ENCODE results near the gene AKAP6. TPM values are rescaled to one million over a fixed set of nuclear protein-coding genes. Genes with fewer than 3 reads are reported as not detected.
"Not testable (repeated sequence)": the region's sequence is repeated elsewhere in the genome, so short reads cannot be mapped to it uniquely, and the experiment has no call there.

The AKAP6 gene
- polyA plus RNA-seq, 6 donors from 2014 or later: 1.6 to 12.4 (median 6.5) TPM

DNA sequence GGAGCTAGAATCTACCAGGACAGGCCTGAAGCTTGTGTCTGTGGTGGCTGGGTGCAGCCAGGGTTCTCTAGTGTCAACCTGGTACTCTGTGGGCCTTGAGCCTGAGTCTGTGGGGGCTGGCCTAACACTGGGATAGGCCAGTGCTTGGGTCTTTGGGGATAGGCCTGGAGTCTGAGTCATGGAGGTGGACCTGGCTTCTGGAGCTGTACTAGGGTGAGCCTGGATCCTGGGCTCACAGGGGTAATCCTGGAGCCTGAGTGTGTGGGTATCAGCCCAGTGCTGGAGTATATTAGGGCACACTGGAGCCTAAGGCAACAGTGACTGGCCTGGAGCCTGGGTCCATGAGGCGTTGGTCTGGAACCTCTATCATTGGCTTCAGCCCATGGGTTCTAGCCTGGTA is 427.1 kb downstream of the AKAP6 start:
- H3K36me3 Mint-ChIP-seq: peaks cover 29 to 32% of the 10 kb centered on the region in 2 donors
- no peaks in the 10 kb centered on the region for H3K4me1 Mint-ChIP-seq
- no peak overlapping the region for H3K4me3 Mint-ChIP-seq
- H3K9me3 Mint-ChIP-seq: peaks cover 13 to 36% (median 20%) of the 10 kb centered on the region in 7 donors
- DNase-seq: no peak
- H3K27ac Mint-ChIP-seq: no peak overlapping the region
- no peaks in the 10 kb centered on the region for H3K27me3 Mint-ChIP-seq
- no peak for ATAC-seq (ENCODE audit: low read depth in 2 of 2)

GRCh38 chr14:32756775-32757174 is 427.7 kb downstream of the AKAP6 start:
- H3K4me1 Mint-ChIP-seq: no peaks in the 10 kb centered on the region
- H3K27ac Mint-ChIP-seq: no peak overlapping the region
- peaks cover 13 to 36% (median 20%) of the 10 kb centered on the region in 7 donors for H3K9me3 Mint-ChIP-seq
- H3K4me3 Mint-ChIP-seq: no peak overlapping the region
- DNase-seq (no peak), ATAC-seq (ENCODE audit: low read depth in 2 of 2) (no peak)
- H3K27me3 Mint-ChIP-seq: no peaks in the 10 kb centered on the region
- H3K36me3 Mint-ChIP-seq: peaks cover 27 to 29% of the 10 kb centered on the region in 2 donors

DNA sequence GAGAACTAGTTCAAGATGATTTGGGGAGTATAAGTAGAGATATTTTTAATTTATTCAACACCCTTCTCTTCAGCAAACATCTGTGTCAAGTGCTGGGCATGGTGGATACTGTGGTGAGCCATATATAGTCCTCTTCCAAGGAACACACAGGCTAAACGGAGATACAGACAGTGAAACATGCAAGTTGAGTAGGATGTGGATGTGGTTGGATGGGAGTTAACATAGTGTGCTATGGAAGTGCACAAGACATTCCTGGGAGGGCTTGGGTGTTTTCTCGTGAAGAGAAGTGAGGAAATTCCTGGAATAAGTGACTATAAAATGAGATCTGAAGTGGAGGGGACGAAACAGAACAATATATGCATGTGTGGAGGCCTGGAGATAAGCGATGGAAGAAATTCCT is 428.5 kb downstream of the AKAP6 start:
- peaks cover 21 to 29% of the 10 kb centered on the region in 2 donors for H3K36me3 Mint-ChIP-seq
- ATAC-seq (ENCODE audit: low read depth in 2 of 2) (no peak), DNase-seq (no peak)
- no peaks in the 10 kb centered on the region for H3K4me1 Mint-ChIP-seq
- no peak overlapping the region for H3K4me3 Mint-ChIP-seq
- peaks cover 13 to 36% (median 18%) of the 10 kb centered on the region in 7 donors for H3K9me3 Mint-ChIP-seq
- H3K27ac Mint-ChIP-seq: no peak overlapping the region
- no peaks in the 10 kb centered on the region for H3K27me3 Mint-ChIP-seq

GRCh38 chr14:32761381-32761968 is 432.4 kb downstream of the AKAP6 start:
- Mint-ChIP-seq H3K9me3 (peaks cover 0 to 10% (median 3%) of the 10 kb centered on the region in 7 donors), H3K27me3 (no peaks in the 10 kb centered on the region), H3K4me3 (no peak overlapping the region), H3K36me3 (peaks cover 6 to 8% of the 10 kb centered on the region in 2 donors), H3K27ac (no peak overlapping the region), H3K4me1 (no peaks in the 10 kb centered on the region)
- DNase-seq (no peak), ATAC-seq (ENCODE audit: low read depth in 2 of 2) (no peak)

DNA sequence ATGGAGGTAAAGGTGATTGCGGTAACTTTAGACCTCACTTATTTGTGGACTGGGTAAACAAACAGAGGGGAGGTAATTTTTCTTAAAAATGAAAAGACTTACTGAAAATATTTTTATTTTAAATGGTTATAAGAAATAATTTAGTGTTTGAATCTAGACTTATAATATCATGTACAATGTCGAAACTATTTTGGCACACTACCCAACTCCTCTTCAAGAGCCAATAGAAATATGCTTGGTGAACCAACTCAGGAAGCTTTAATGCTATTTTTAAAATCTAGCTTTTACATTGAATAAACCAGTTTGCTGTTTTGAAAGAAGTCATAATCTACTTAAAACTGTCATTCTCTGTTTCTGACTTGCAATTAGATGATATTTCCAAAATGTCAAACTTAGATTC is 433.8 kb downstream of the AKAP6 start:
- Mint-ChIP-seq H3K27me3 (no peaks in the 10 kb centered on the region), H3K27ac (no peak overlapping the region), H3K4me1 (no peaks in the 10 kb centered on the region), H3K36me3 (peaks cover 0 to 6% of the 10 kb centered on the region in 2 donors), H3K9me3 (peaks cover 0 to 4% (median 0%) of the 10 kb centered on the region in 7 donors), H3K4me3 (no peak overlapping the region)
- ATAC-seq (ENCODE audit: low read depth in 2 of 2) (no peak), DNase-seq (no peak)

DNA sequence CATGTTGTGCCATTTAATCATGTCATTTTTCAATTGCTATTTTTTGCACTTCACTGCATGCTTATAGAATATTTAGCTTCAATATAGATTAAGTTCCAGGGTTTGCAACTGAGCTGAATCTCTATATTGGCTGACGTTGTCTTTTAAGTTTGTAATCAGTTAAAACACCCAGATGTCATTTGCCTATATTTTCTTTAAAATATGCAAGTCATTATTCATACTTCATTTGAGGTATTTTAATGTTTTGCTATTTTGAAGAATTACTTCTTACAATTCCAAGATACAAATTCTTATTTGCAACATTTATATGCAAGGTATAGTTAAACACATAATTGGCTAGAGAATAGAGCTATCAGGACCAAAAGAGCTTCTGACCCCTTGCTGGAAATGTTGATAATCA is 434.6 kb downstream of the AKAP6 start:
- peaks cover 0 to 4% (median 0%) of the 10 kb centered on the region in 7 donors for H3K9me3 Mint-ChIP-seq
- no peak overlapping the region for H3K27ac Mint-ChIP-seq
- H3K36me3 Mint-ChIP-seq: peaks cover 0 to 6% of the 10 kb centered on the region in 2 donors
- no peaks in the 10 kb centered on the region for H3K27me3 Mint-ChIP-seq
- ATAC-seq (ENCODE audit: low read depth in 2 of 2): no peak
- H3K4me1 Mint-ChIP-seq: no peaks in the 10 kb centered on the region
- H3K4me3 Mint-ChIP-seq: no peak overlapping the region
- DNase-seq: no peak

- Mint-ChIP-seq H3K4me3 (no peak overlapping the region), H3K36me3 (peaks cover 0 to 6% of the 10 kb centered on the region in 2 donors), H3K9me3 (peaks cover 0 to 4% (median 0%) of the 10 kb centered on the region in 7 donors), H3K27ac (no peak overlapping the region), H3K27me3 (no peaks in the 10 kb centered on the region), H3K4me1 (no peaks in the 10 kb centered on the region)
- ATAC-seq (ENCODE audit: low read depth in 2 of 2) (no peak), DNase-seq (no peak)
Measured at GRCh38 chr14:32764131-32764530, 435.0 kb downstream of the AKAP6 start.

DNA sequence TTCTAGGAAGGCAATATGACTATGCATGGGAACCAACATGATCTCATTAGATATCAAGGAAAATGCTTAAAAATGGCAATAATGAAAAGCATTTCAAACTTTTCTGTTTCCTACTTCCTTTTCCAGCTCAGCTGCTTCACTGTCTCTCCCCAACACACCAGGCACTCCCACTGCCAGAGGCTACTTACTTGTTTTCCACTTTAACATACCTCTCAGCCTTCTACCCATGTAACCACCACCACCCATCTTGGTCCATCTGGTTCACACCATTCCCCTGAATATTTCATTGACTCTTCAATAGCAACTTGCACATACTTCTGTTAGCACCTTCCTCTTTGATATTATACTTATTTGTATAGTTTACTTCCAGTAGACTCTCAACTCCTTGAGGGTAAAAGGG is 441.3 kb downstream of the AKAP6 start:
- peaks cover 0 to 5% (median 0%) of the 10 kb centered on the region in 7 donors for H3K9me3 Mint-ChIP-seq
- peaks cover 0 to 6% of the 10 kb centered on the region in 2 donors for H3K36me3 Mint-ChIP-seq
- no peak overlapping the region for H3K27ac Mint-ChIP-seq
- no peaks in the 10 kb centered on the region for H3K4me1 Mint-ChIP-seq
- H3K27me3 Mint-ChIP-seq: no peaks in the 10 kb centered on the region
- no peak overlapping the region for H3K4me3 Mint-ChIP-seq
- no peak for ATAC-seq (ENCODE audit: low read depth in 2 of 2)
- no peak for DNase-seq

DNA sequence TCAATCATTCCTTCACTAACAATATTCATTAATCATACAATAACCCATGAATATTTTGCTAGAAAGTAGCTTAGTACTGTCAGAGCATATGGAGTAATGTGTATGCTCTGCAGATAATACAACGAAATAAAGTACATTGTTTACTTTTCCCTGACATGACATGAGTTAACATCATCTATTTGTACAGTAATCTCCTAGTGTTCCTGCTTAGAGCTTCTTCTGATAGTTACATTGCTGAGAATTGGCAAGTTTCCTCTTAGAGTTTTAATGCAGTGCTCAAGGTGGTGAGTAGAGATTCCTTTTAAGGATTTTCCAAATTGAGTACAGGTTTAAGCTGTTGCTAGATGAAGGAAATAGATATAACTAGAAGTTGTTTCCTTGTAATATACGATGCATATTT is 445.1 kb downstream of the AKAP6 start:
- peaks cover 0 to 6% of the 10 kb centered on the region in 2 donors for H3K36me3 Mint-ChIP-seq
- H3K27me3 Mint-ChIP-seq: no peaks in the 10 kb centered on the region
- H3K4me1 Mint-ChIP-seq: no peaks in the 10 kb centered on the region
- H3K27ac Mint-ChIP-seq: no peak overlapping the region
- ATAC-seq (ENCODE audit: low read depth in 2 of 2): no peak
- no peak overlapping the region for H3K4me3 Mint-ChIP-seq
- DNase-seq: no peak
- peaks cover 0 to 4% (median 0%) of the 10 kb centered on the region in 7 donors for H3K9me3 Mint-ChIP-seq

DNA sequence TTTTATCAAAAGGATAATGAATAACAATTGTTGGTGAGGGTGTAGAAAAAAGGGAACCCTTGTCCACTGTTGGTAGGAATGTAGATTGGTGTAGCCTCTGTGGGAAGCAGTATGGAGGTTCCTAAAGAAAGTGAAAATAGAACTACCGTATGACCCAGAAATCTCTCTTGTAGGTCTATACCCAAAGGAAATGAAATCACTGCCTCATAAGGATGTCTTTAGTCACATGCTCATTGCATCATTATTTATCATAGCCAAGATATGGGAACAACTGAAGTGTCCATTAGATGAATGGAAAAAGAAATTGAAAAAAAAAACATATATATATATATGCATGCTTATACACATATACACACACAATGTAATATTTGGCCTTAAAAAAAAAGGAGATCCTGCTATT is 450.7 kb downstream of the AKAP6 start:
- Mint-ChIP-seq H3K4me3 (no peak overlapping the region), H3K27me3 (no peaks in the 10 kb centered on the region), H3K27ac (no peak overlapping the region), H3K36me3 (no peaks in the 10 kb centered on the region), H3K4me1 (no peaks in the 10 kb centered on the region), H3K9me3 (peaks cover 0 to 2% (median 0%) of the 10 kb centered on the region in 7 donors)
- no peak for ATAC-seq (ENCODE audit: low read depth in 2 of 2)
- DNase-seq: no peak

DNA sequence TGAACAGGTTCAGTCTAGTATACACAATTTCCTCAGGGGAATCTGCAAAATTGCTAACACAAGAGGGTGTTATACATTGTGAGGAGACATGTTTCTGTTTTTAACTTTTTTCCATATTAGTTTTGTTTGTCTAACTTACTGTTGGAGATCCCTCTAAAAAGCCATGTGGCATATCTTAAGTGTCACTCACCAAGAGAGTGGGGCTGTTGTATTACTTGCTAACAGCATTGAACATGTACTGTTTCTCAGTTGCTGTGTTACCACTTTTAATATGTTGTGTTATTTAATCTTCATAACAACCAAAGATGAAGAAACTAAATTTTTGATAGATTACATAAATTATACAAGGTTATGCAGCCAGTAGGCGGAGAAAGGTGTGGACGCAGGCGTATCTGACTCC is 455.3 kb downstream of the AKAP6 start:
- peaks cover under 1 to 2% of the 10 kb centered on the region in 2 donors for H3K36me3 Mint-ChIP-seq
- H3K4me1 Mint-ChIP-seq: no peaks in the 10 kb centered on the region
- no peak overlapping the region for H3K4me3 Mint-ChIP-seq
- H3K9me3 Mint-ChIP-seq: peaks cover 0 to 9% (median 4%) of the 10 kb centered on the region in 7 donors
- no peak overlapping the region for H3K27ac Mint-ChIP-seq
- no peak for DNase-seq
- H3K27me3 Mint-ChIP-seq: no peaks in the 10 kb centered on the region
- no peak for ATAC-seq (ENCODE audit: low read depth in 2 of 2)

GRCh38 chr14:32785585-32785984 is 456.5 kb downstream of the AKAP6 start:
- H3K9me3 Mint-ChIP-seq: peaks cover 4 to 17% (median 13%) of the 10 kb centered on the region in 7 donors
- no peak overlapping the region for H3K4me3 Mint-ChIP-seq

DNA sequence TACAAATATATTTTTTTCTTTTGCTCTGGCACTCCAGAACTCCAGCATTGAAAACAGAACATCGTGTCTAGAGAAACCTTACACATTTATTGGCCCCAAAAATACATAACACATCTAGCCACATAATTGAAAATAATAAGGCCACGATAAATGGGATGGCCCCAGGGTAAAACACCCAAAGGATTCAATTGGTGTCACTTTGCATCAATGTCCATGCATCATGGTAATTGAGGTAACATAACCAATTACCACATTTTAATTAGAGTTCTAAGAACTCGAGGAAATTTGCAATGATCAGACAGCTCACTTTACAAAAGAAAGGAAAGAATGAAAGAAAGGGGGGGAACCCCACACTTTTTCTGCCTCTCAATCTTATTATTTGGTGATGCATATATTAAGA is 457.8 kb downstream of the AKAP6 start:
- DNase-seq: no peak
- H3K9me3 Mint-ChIP-seq: peaks cover 6 to 28% (median 21%) of the 10 kb centered on the region in 7 donors
- no peak for ATAC-seq (ENCODE audit: low read depth in 2 of 2)
- H3K27me3 Mint-ChIP-seq: no peaks in the 10 kb centered on the region
- peaks cover 6 to 12% of the 10 kb centered on the region in 2 donors for H3K36me3 Mint-ChIP-seq
- no peak overlapping the region for H3K27ac Mint-ChIP-seq
- H3K4me3 Mint-ChIP-seq: no peak overlapping the region
- H3K4me1 Mint-ChIP-seq: no peaks in the 10 kb centered on the region

More at GRCh38 chr14:32785585-32785984, 456.5 kb downstream of the AKAP6 start:
- Mint-ChIP-seq H3K27ac (no peak overlapping the region), H3K27me3 (no peaks in the 10 kb centered on the region), H3K4me1 (no peaks in the 10 kb centered on the region), H3K36me3 (peaks cover 6 to 12% of the 10 kb centered on the region in 2 donors)
- no peak for ATAC-seq (ENCODE audit: low read depth in 2 of 2)
- DNase-seq: no peak

DNA sequence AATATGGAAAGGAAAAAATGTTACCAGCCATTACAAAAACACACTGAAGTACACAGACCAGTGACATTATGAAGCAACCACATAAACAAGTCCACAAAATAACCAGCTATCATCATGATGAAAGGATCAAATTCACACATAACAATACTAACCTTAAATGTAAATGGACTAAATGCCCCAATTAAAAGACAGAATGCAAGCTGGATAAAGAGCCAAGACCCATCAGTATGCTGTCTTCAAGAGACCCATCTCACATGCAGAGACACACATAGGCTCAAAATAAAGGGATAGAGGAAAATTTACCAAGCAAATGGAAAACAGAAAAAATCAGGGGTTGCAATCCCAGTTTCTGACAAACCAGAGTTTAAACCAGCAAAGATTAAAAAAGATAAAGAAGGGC is 463.9 kb downstream of the AKAP6 start:
- Mint-ChIP-seq H3K9me3 (peaks cover 6 to 82% (median 55%) of the 10 kb centered on the region in 7 donors), H3K36me3 (peaks cover 18 to 20% of the 10 kb centered on the region in 2 donors)
- not testable (repeated sequence) for H3K27ac Mint-ChIP-seq; ATAC-seq (ENCODE audit: low read depth in 2 of 2); H3K27me3 Mint-ChIP-seq; DNase-seq; H3K4me1 Mint-ChIP-seq; H3K4me3 Mint-ChIP-seq

All from naive B cell (primary cell).